Prostate gland (tissue), 2 donors: ENCODE data around the gene WDFY1.

ENCODE experiments used
- POLR2A ChIP-seq: fragments of 450-650 bp; IDR thresholded peaks from one replicate; pipeline ENCODE4 v1.6.1; 2016; ENCODE audit warnings: antibody characterized with exemption, mild to moderate bottlenecking
- POLR2AphosphoS5 ChIP-seq: sonication (generic); formaldehyde crosslinking; IDR thresholded peaks from one replicate; pipeline ENCODE4 v1.6.1; 2017; ENCODE audit warnings: antibody characterized with exemption
- TF ChIP-seq, protein P1 (sequence below), 4 experiments: fragments of 200-600 bp in 2 of 4; fragments of 450-650 bp in 2 of 4; sonication (generic) in 2 of 4; IDR thresholded peaks; 1 replicate in 3 of 4; 2 replicates in 1 of 4; pipeline ENCODE4 v1.5.1; 2016 to 2019; ENCODE audit warnings: antibody characterized with exemption in 4 of 4, mild to moderate bottlenecking in 2 of 4, moderate library complexity in 2 of 4

GRCh38 chr2:223935459-223936125 lies 9.5 kb downstream of the WDFY1 start:
- TF ChIP-seq, protein P1, sequence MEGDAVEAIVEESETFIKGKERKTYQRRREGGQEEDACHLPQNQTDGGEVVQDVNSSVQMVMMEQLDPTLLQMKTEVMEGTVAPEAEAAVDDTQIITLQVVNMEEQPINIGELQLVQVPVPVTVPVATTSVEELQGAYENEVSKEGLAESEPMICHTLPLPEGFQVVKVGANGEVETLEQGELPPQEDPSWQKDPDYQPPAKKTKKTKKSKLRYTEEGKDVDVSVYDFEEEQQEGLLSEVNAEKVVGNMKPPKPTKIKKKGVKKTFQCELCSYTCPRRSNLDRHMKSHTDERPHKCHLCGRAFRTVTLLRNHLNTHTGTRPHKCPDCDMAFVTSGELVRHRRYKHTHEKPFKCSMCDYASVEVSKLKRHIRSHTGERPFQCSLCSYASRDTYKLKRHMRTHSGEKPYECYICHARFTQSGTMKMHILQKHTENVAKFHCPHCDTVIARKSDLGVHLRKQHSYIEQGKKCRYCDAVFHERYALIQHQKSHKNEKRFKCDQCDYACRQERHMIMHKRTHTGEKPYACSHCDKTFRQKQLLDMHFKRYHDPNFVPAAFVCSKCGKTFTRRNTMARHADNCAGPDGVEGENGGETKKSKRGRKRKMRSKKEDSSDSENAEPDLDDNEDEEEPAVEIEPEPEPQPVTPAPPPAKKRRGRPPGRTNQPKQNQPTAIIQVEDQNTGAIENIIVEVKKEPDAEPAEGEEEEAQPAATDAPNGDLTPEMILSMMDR (IDR thresholded peaks at IDR 0.05), result no peak
- TF ChIP-seq POLR2AphosphoS5 (no peak), POLR2A (no peak)
